Stimulated activated CD8-positive, alpha-beta memory T cell treated with anti-CD3 and anti-CD28 coated beads, Interleukin-2, amount 100 ng/mL, for 48 hours (primary cell): ENCODE data around the gene BICRAL.
"Not testable (repeated sequence)": the region's sequence is repeated elsewhere in the genome, so short reads cannot be mapped to it uniquely, and the experiment has no call there.

Experiments
- DNase-seq, 2 donors: peaks; one replicate each; pipeline ENCODE4 v3.0.0-alpha.2; 2020; ENCODE audit warnings: low read depth in 2 of 2

BICRAL gene

GRCh38 chr6:42762426-42762859 is 19.4 kb upstream of the BICRAL start:
- DNase-seq, result no peak

- no peak for DNase-seq
These were observed 18.9 kb upstream of the BICRAL start for GRCh38 chr6:42762950-42763349.

- DNase-seq, result no peak
These were observed 16.8 kb upstream of the BICRAL start for GRCh38 chr6:42764911-42765648.

GRCh38 chr6:42766163-42766670 is 15.6 kb upstream of the BICRAL start:
- no peak for DNase-seq

- no peak for DNase-seq
These were observed 12.8 kb upstream of the BICRAL start for GRCh38 chr6:42769051-42769450.

GRCh38 chr6:42769836-42770235 is 12.0 kb upstream of the BICRAL start:
- DNase-seq, result no peak

- DNase-seq, result no peak
These were observed 10.1 kb upstream of the BICRAL start for GRCh38 chr6:42771741-42772100.

- DNase-seq, result no peak
These were observed 7.7 kb upstream of the BICRAL start for GRCh38 chr6:42774201-42774600.

- DNase-seq, result not testable (repeated sequence)
These were observed 6.9 kb upstream of the BICRAL start for GRCh38 chr6:42774821-42775487.

GRCh38 chr6:42777126-42777822 is 4.6 kb upstream of the BICRAL start:
- no peak for DNase-seq

- no peak for DNase-seq
These were observed 3.7 kb upstream of the BICRAL start for GRCh38 chr6:42778122-42778521.

- no peak for DNase-seq
These were observed 2.3 kb upstream of the BICRAL start for GRCh38 chr6:42779521-42779920.

- DNase-seq, result no peak
These were observed 381 bp upstream of the BICRAL start for GRCh38 chr6:42781546-42781795.

- DNase-seq, result peak in 1 of 2 donors; percentile 55
These were observed 881 bp downstream of the BICRAL start for GRCh38 chr6:42782689-42783176.

GRCh38 chr6:42783177-42783875 is 1.5 kb downstream of the BICRAL start:
- DNase-seq, result peak; percentile 43 to 49

GRCh38 chr6:42783876-42784642 is 2.2 kb downstream of the BICRAL start:
- DNase-seq, result no peak

GRCh38 chr6:42784717-42785498 is 3.1 kb downstream of the BICRAL start:
- DNase-seq, result no peak

GRCh38 chr6:42786525-42786985 is 4.7 kb downstream of the BICRAL start:
- no peak for DNase-seq

- DNase-seq, result no peak
These were observed 5.2 kb downstream of the BICRAL start for GRCh38 chr6:42787063-42787472.

GRCh38 chr6:42788671-42789070 is 6.8 kb downstream of the BICRAL start:
- DNase-seq, result no peak
